HepG2 (cell line): ENCODE measurements around the gene CASP5. TPM values are rescaled to one million over a fixed set of nuclear protein-coding genes. Genes with fewer than 3 reads are reported as not detected.

Experiments
- ATAC-seq: fragments of 200-7000 bp; cut with Tn5 transposase; 3 replicates; pipeline ENCODE4 v1.9.1; 2020; ENCODE audit warnings: mild to moderate bottlenecking, moderate library complexity
- BruUV-seq: library from RNA; stranded (reverse); fragments of 400-500 nt; replicated peaks from 2 replicates; lab custom pipeline; 2021; lab: Mats Ljungman, UMichigan
- CTCF ChIA-PET: fragments of 300-600 bp; formaldehyde crosslinking; extraction: SDS; loops from one replicate; lab custom pipeline; 2021; ENCODE audit warnings: low total read pairs, inconsistent platforms, low intra/inter-chr PET ratio; lab: Yijun Ruan, JAX
- POLR2A ChIA-PET: fragments of 350-600 bp; sonication (Branson Sonifier 250); formaldehyde crosslinking; loops from one replicate; lab custom pipeline; 2020; ENCODE audit warnings: antibody characterized with exemption, inconsistent platforms; lab: Yijun Ruan, JAX
- DNase-seq: peaks from one replicate; pipeline ENCODE4 v3.0.0-alpha.2; 2015; ENCODE audit warnings: low spot score
- FAIRE-seq: peaks from 3 replicates; lab custom pipeline; 2011; peaks lifted over from hg19 to GRCh38; lab: Jason Lieb, UNC
- H2AFZ ChIP-seq: one replicate; pipeline ENCODE4 v1.6.1; 2011; ENCODE audit warnings: low read length, inconsistent platforms
- H3K27ac ChIP-seq: fragments of 300-600 bp; 3 replicates; pipeline ENCODE4 v1.8.0; 2011; ENCODE audit warnings: mixed run types, mild to moderate bottlenecking, mixed read lengths, low read length, inconsistent platforms; ENCODE audit not compliant: insufficient read depth; ENCODE audit errors: extremely low read length
- H3K27me3 ChIP-seq, 2 experiments: fragments of 200-600 bp in 1 of 2; 2 replicates in 1 of 2; 3 replicates in 1 of 2; pipeline versions ENCODE4 v1.6.0 to v1.8.0; 2011; ENCODE audit warnings: low read length in 2 of 2, mild to moderate bottlenecking in 2 of 2, moderate library complexity in 2 of 2, inconsistent platforms in 1 of 2; ENCODE audit not compliant: insufficient read depth in 2 of 2, control insufficient read depth in 1 of 2
- H3K36me3 ChIP-seq, 2 experiments: fragments of 200-600 bp in 1 of 2; replicated peaks in 1 of 2; 2 replicates in 1 of 2; 3 replicates in 1 of 2; pipeline versions ENCODE4 v1.5.1 to v1.8.0; 2011; ENCODE audit warnings: low read length in 2 of 2, inconsistent platforms in 1 of 2; ENCODE audit not compliant: insufficient read depth in 2 of 2, control insufficient read depth in 1 of 2
- H3K4me1 ChIP-seq: 2 replicates; pipeline ENCODE4 v1.5.1; 2012; ENCODE audit warnings: low read length, inconsistent platforms; ENCODE audit not compliant: insufficient read depth
- H3K4me2 ChIP-seq: 2 replicates; pipeline ENCODE4 v1.6.0; 2011; ENCODE audit warnings: low read depth, low read length, inconsistent platforms
- H3K4me3 ChIP-seq, 3 experiments: fragments of 200-600 bp in 1 of 3; sonication (generic), shearing (Covaris generic) in 1 of 3; replicated peaks in 1 of 3; 2 replicates each; pipeline ENCODE4 v1.5.1; 2011 to 2016; ENCODE audit warnings: low read length in 3 of 3, inconsistent platforms in 2 of 3, low read depth in 2 of 3, mild to moderate bottlenecking in 2 of 3, control low read depth in 1 of 3, mixed read lengths in 1 of 3; ENCODE audit not compliant: insufficient read depth in 1 of 3
- H3K79me2 ChIP-seq: one replicate; pipeline ENCODE4 v1.6.1; 2011; ENCODE audit warnings: low read length, inconsistent platforms; ENCODE audit not compliant: insufficient read depth
- H3K9ac ChIP-seq: 2 replicates; pipeline ENCODE4 v1.6.0; 2011; ENCODE audit warnings: mild to moderate bottlenecking, low read depth, low read length, inconsistent platforms; ENCODE audit not compliant: insufficient read depth
- H3K9me3 ChIP-seq: 2 replicates; pipeline ENCODE4 v1.5.1; 2012; ENCODE audit warnings: mild to moderate bottlenecking, low read length
- H4K20me1 ChIP-seq: 2 replicates; pipeline ENCODE4 v1.6.0; 2011; ENCODE audit warnings: inconsistent platforms, mild to moderate bottlenecking, low read length, moderate library complexity; ENCODE audit not compliant: insufficient read depth
- ARNTL ChIP-seq: sonication (generic); formaldehyde crosslinking; IDR thresholded peaks from 2 replicates; pipeline ENCODE4 v1.4.0; 2020; ENCODE audit warnings: mild to moderate bottlenecking, missing genetic modification reagents
- CEBPG ChIP-seq: IDR thresholded peaks from 2 replicates; pipeline ENCODE4 v1.6.1; 2016
- CERS6 ChIP-seq: sonication (generic); formaldehyde crosslinking; IDR thresholded peaks from 2 replicates; pipeline ENCODE4 v1.5.0; 2020; ENCODE audit warnings: missing genetic modification reagents
- ELF3 ChIP-seq: IDR thresholded peaks from 2 replicates; pipeline ENCODE4 v1.6.1; 2016; ENCODE audit warnings: missing genetic modification reagents, missing compliant biosample characterization
- ELK4 ChIP-seq: sonication (generic); formaldehyde crosslinking; IDR thresholded peaks from 2 replicates; pipeline ENCODE4 v1.9.0; 2021; ENCODE audit warnings: missing genetic modification reagents, borderline replicate concordance
- GTF3A ChIP-seq: sonication (generic); formaldehyde crosslinking; conservative IDR thresholded peaks from 2 replicates; pipeline ENCODE4 v1.4.0; 2020; ENCODE audit warnings: mild to moderate bottlenecking, missing genetic modification reagents
- HNF4A ChIP-seq: sonication (generic); formaldehyde crosslinking; IDR thresholded peaks from 2 replicates; pipeline ENCODE4 v1.4.0; 2020; ENCODE audit warnings: missing genetic modification reagents
- JDP2 ChIP-seq: sonication (generic); formaldehyde crosslinking; IDR thresholded peaks from 2 replicates; pipeline ENCODE4 v1.8.1; 2022; ENCODE audit warnings: missing genetic modification reagents, borderline replicate concordance
- MTA1 ChIP-seq: sonication (generic); formaldehyde crosslinking; IDR thresholded peaks from 2 replicates; pipeline ENCODE4 v1.4.0; 2020; ENCODE audit warnings: missing genetic modification reagents, mild to moderate bottlenecking, borderline replicate concordance
- SRSF1 ChIP-seq: fragments of 200-400 bp; formaldehyde crosslinking; optimal IDR thresholded peaks from 2 replicates; pipeline ENCODE3; 2017; ENCODE audit warnings: mild to moderate bottlenecking, low read depth, low read length, moderate library complexity
- ZBTB34 ChIP-seq: sonication (generic); formaldehyde crosslinking; IDR thresholded peaks from 2 replicates; pipeline ENCODE4 v1.8.0; 2022; ENCODE audit warnings: mild to moderate bottlenecking, missing genetic modification reagents
- ZC3H4 ChIP-seq: sonication (generic); formaldehyde crosslinking; IDR thresholded peaks from 2 replicates; pipeline ENCODE4 v1.4.0; 2020; ENCODE audit warnings: missing genetic modification reagents, borderline replicate concordance
- ZNF234 ChIP-seq: sonication (generic); formaldehyde crosslinking; conservative IDR thresholded peaks from 2 replicates; pipeline ENCODE4 v1.5.1; 2020; ENCODE audit warnings: mild to moderate bottlenecking, missing genetic modification reagents
- ZNF264 ChIP-seq: sonication (generic); formaldehyde crosslinking; IDR thresholded peaks from 2 replicates; pipeline ENCODE4 v1.4.0; 2020; ENCODE audit warnings: missing genetic modification reagents
- ZNF776 ChIP-seq: sonication (generic); formaldehyde crosslinking; IDR thresholded peaks from 2 replicates; pipeline ENCODE4 v1.4.0; 2020; ENCODE audit warnings: mild to moderate bottlenecking, missing genetic modification reagents
- ZNF782 ChIP-seq: sonication (generic); formaldehyde crosslinking; IDR thresholded peaks from 2 replicates; pipeline ENCODE4 v1.4.0; 2020; ENCODE audit warnings: missing genetic modification reagents, mild to moderate bottlenecking, borderline replicate concordance
- WGBS: methylation state at CpG from one replicate; pipeline ENCODE4 v1.1.6; 2017; ENCODE audit warnings: low lambda C conversion rate; 5-methylcytosine and 5-hydroxymethylcytosine counted together
- in situ Hi-C: cut with HindIII; loops from 2 replicates; pipeline ENCODE4 v1.10.0; 2017; ENCODE audit warnings: low pct_unique_long_range_greater_than_20kb; ENCODE audit not compliant: extremely low pct_ligation_motif_present
- intact Hi-C: fragments of 100-400 bp; cut with micrococcal nuclease; formaldehyde crosslinking; loops from one replicate; pipeline ENCODE4 v1.10.0; 2022; ENCODE audit not compliant: unreplicated experiment
- polyA plus RNA-seq, 8 experiments: library from polyadenylated mRNA; depleted of rRNA in 3 of 8; stranded (reverse) in 7 of 8; unstranded in 1 of 8; fragments of >200 nt; fragmentation: Illumina TruSeq in 4 of 8; extraction: Trizol in 4 of 8; gene quantifications; 2 replicates each; pipeline versions ENCODE4 v1.2.1 to v1.2.3, GENCODE V29; 2011 to 2016; ENCODE audit warnings: low read depth in 4 of 8, missing spikeins in 1 of 8, mixed read lengths in 1 of 8; ENCODE audit not compliant: insufficient read depth in 1 of 8
- total RNA-seq, 5 experiments: library from RNA; depleted of rRNA; stranded (reverse); fragments of >200 nt; fragmentation: Illumina TruSeq; extraction: Trizol; gene quantifications; 2 replicates each; pipeline ENCODE4 v1.2.3, GENCODE V29; 2016; ENCODE audit warnings: low read depth in 1 of 5
- TF ChIP-seq, protein P1 (sequence below): sonication (generic); formaldehyde crosslinking; IDR thresholded peaks from 2 replicates; pipeline ENCODE4 v1.4.0; 2020; ENCODE audit warnings: low read depth, mild to moderate bottlenecking, missing genetic modification reagents

The CASP5 gene
- total and polyA plus RNA-seq, 2 of the 13 experiments (the other 11 are each of a cell fraction or from before 2014, with no cell fraction given), result not detected

DNA sequence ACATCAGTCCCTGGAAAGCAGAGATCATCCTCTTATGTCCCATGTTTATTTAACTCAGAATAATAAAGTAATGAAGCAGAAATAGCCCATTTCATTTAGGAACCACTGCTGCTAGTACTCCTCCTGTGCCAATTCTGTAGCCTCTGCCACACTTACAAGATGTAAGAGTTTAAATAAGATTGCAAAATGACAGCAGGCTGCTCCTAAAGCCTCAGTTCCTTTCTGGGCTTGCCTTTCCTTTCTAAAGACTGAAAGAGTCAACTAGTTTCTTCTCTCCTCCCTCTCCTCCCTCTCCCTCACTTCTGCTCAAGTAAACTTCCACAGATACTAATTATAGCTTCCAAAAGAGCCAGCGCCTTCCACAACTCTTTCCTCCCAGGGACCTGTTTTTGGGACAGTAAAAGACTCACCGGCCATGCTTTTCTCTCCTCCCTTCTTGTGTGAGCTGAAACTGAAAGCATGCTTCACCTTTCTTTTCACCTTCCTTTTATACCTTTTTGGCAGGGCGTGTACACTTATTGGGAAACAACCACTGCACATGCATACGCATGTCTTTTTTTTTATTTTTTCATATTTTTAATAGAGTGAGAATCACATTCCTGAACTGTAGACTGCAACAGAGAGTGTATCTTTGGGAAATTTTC, 48.2 kb upstream of the CASP5 start (continued):
- TF ChIP-seq, protein P1, sequence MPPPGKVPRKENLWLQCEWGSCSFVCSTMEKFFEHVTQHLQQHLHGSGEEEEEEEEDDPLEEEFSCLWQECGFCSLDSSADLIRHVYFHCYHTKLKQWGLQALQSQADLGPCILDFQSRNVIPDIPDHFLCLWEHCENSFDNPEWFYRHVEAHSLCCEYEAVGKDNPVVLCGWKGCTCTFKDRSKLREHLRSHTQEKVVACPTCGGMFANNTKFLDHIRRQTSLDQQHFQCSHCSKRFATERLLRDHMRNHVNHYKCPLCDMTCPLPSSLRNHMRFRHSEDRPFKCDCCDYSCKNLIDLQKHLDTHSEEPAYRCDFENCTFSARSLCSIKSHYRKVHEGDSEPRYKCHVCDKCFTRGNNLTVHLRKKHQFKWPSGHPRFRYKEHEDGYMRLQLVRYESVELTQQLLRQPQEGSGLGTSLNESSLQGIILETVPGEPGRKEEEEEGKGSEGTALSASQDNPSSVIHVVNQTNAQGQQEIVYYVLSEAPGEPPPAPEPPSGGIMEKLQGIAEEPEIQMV, result no peak
- TF ChIP-seq HNF4A, result no peak

DNA sequence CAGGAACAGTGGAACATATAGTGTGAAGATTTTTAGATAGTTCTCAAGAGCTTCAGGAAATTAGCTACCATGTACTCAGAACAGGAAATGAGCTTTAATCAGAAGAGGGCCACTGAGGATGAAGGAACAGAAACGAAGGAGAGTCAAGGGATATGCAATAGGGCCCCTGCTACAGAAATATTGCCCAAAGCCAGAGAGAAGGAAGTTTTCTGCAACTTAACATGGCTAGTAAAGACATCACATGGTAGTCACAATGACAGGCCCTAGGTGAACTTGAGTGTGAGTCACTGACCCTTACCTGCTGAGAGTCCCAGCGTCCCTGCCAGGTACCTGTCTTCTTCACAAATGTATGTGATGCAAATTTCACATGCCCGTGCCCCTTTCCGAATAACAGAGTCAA, 47.3 kb upstream of the CASP5 start:
- no peaks in the 10 kb centered on the region for H3K4me1 ChIP-seq
- intact Hi-C loops (no loop called here), in situ Hi-C loops (no loop called here)
- no peak overlapping the region for H2AFZ ChIP-seq
- DNase-seq, result no peak
- H3K4me3 ChIP-seq, result no peak overlapping the region
- H3K27me3 ChIP-seq, result peaks cover 0 to 3% of the 10 kb centered on the region in 2 experiments; a peak in 2 of 5 replicates
- ChIA-PET CTCF (no interaction called here), POLR2A (no interaction called here)
- H3K79me2 ChIP-seq, result no peaks in the 10 kb centered on the region
- no TSS peak for BruUV-seq
- 27% methylated on average over 4 of the region's 4 CpGs for WGBS
- ATAC-seq, result no peak
- H3K27ac ChIP-seq, result no peak overlapping the region
- H3K9me3 ChIP-seq, result no peaks in the 10 kb centered on the region
- H3K9ac ChIP-seq, result no peak overlapping the region
- TF ChIP-seq CERS6 (CRISPR knock-in tag), result no peak
- no peak for TF ChIP-seq ELF3 (CRISPR knock-in tag)
- no peak for TF ChIP-seq ELK4
- TF ChIP-seq CEBPG (CRISPR knock-in tag), result no peak
- TF ChIP-seq ZC3H4 (CRISPR knock-in tag), result no peak
- no peak for TF ChIP-seq ZNF264 (CRISPR knock-in tag)
- TF ChIP-seq ZBTB34, result no peak
- no peak for TF ChIP-seq JDP2 (CRISPR knock-in tag)
- TF ChIP-seq ZNF776 (CRISPR knock-in tag), result no peak
- TF ChIP-seq ZNF234 (CRISPR knock-in tag), result no peak
- no peak for TF ChIP-seq SRSF1
- TF ChIP-seq ZNF782 (CRISPR knock-in tag), result no peak
- no peak for TF ChIP-seq ARNTL (CRISPR knock-in tag)
- no peak for TF ChIP-seq MTA1 (CRISPR knock-in tag)
- TF ChIP-seq GTF3A (CRISPR knock-in tag), result no peak
- no peaks in the 10 kb centered on the region for H3K36me3 ChIP-seq
- no peak overlapping the region for H3K4me2 ChIP-seq
- no peaks in the 10 kb centered on the region for H4K20me1 ChIP-seq
- FAIRE-seq, result no peak
